Liver (tissue), 9 donors: ENCODE data around the gene AQP9. TPM values are rescaled to one million over a fixed set of nuclear protein-coding genes. Genes with fewer than 3 reads are reported as not detected.

Experiments used
- DNase-seq: peaks from one replicate; pipeline ENCODE4 v3.0.0-alpha.2; 2017; ENCODE audit warnings: low spot score
- H3K27ac ChIP-seq, 2 donors: one replicate each; pipeline ENCODE4 v1.7.0; 2013; ENCODE audit warnings: inconsistent platforms in 2 of 2, low read length in 2 of 2, control low read depth in 1 of 2, low read depth in 1 of 2, mild to moderate bottlenecking in 1 of 2
- H3K27me3 ChIP-seq, 4 donors: one replicate each; pipeline versions ENCODE4 v1.6.1 to v1.7.0; 2013; ENCODE audit warnings: low read length in 3 of 4, inconsistent platforms in 1 of 4, mild to moderate bottlenecking in 1 of 4, moderate library complexity in 1 of 4; ENCODE audit not compliant: control insufficient read depth in 4 of 4, insufficient read depth in 4 of 4
- H3K36me3 ChIP-seq, 4 donors: one replicate each; pipeline versions ENCODE4 v1.6.1 to v1.7.0; 2013; ENCODE audit warnings: low read length in 3 of 4, mild to moderate bottlenecking in 3 of 4, low read depth in 1 of 4, moderate library complexity in 1 of 4; ENCODE audit not compliant: control insufficient read depth in 4 of 4, insufficient read depth in 3 of 4
- H3K4me1 ChIP-seq, 4 donors: one replicate each; pipeline versions ENCODE4 v1.6.1 to v1.7.0; 2013; ENCODE audit warnings: low read length in 3 of 4, mild to moderate bottlenecking in 3 of 4, moderate library complexity in 1 of 4; ENCODE audit not compliant: control insufficient read depth in 4 of 4, insufficient read depth in 4 of 4
- H3K4me3 ChIP-seq, 3 donors: one replicate each; pipeline versions ENCODE4 v1.6.1 to v1.7.0; 2013; ENCODE audit warnings: low read length in 3 of 3, control low read depth in 1 of 3, low read depth in 1 of 3, mild to moderate bottlenecking in 1 of 3
- H3K9ac ChIP-seq, 2 donors: one replicate each; pipeline ENCODE4 v1.7.0; 2013; ENCODE audit warnings: low read length in 2 of 2, mild to moderate bottlenecking in 2 of 2, moderate library complexity in 2 of 2, control low read depth in 1 of 2, low read depth in 1 of 2
- H3K9me3 ChIP-seq, 4 donors: one replicate each; pipeline versions ENCODE4 v1.6.1 to v1.7.0; 2013; ENCODE audit warnings: low read length in 3 of 4; ENCODE audit not compliant: control insufficient read depth in 4 of 4
- CTCF ChIP-seq: fragments of 150-350 bp; IDR thresholded peaks from 2 replicates; pipeline ENCODE4 v1.5.1; 2017; ENCODE audit warnings: improper control_type of control experiment, low read depth, low read length; ENCODE audit not compliant: missing input control
- GABPA ChIP-seq, 2 donors: IDR thresholded peaks in 1 of 2; conservative IDR thresholded peaks in 1 of 2; 2 replicates each; pipeline ENCODE4 v1.6.1; 2016; ENCODE audit warnings: antibody characterized with exemption in 2 of 2, mild to moderate bottlenecking in 1 of 2, moderate library complexity in 1 of 2
- HNF4A ChIP-seq, 2 donors: conservative IDR thresholded peaks; 2 replicates each; pipeline ENCODE4 v1.6.1; 2016; ENCODE audit warnings: antibody characterized with exemption in 2 of 2, mild to moderate bottlenecking in 2 of 2
- HNF4G ChIP-seq: IDR thresholded peaks from 2 replicates; pipeline ENCODE4 v1.6.1; 2016; ENCODE audit warnings: antibody characterized with exemption
- JUND ChIP-seq, 2 donors: IDR thresholded peaks; 2 replicates each; pipeline ENCODE4 v1.6.1; 2016; ENCODE audit warnings: antibody characterized with exemption in 2 of 2
- NR2F2 ChIP-seq: IDR thresholded peaks from 2 replicates; pipeline ENCODE4 v1.6.1; 2016; ENCODE audit warnings: antibody characterized with exemption
- RAD21 ChIP-seq, 2 donors: IDR thresholded peaks; 2 replicates each; pipeline ENCODE4 v1.6.1; 2016; ENCODE audit warnings: antibody characterized with exemption in 2 of 2, mild to moderate bottlenecking in 2 of 2
- REST ChIP-seq: IDR thresholded peaks from 2 replicates; pipeline ENCODE4 v1.6.1; 2016; ENCODE audit warnings: antibody characterized with exemption, mild to moderate bottlenecking
- RXRA ChIP-seq, 2 donors: IDR thresholded peaks; 2 replicates each; pipeline ENCODE4 v1.6.1; 2017 to 2018; ENCODE audit warnings: antibody characterized with exemption in 2 of 2, mild to moderate bottlenecking in 1 of 2
- SP1 ChIP-seq: IDR thresholded peaks from 2 replicates; pipeline ENCODE4 v1.6.1; 2018; ENCODE audit warnings: antibody characterized with exemption, mild to moderate bottlenecking
- TAF1 ChIP-seq: conservative IDR thresholded peaks from 2 replicates; pipeline ENCODE4 v1.6.1; 2016; ENCODE audit warnings: antibody characterized with exemption, mild to moderate bottlenecking
- WGBS: extraction: QIAGEN DNeasy Blood & Tissue Kit; methylation state at CpG from one replicate; pipeline ENCODE4 v1.1.7; 2013; 5-methylcytosine and 5-hydroxymethylcytosine counted together
- polyA plus RNA-seq, 2 donors: library from polyadenylated mRNA; stranded (reverse) in 1 of 2; unstranded in 1 of 2; fragments of 200-250 nt in 1 of 2; fragments of >200 nt in 1 of 2; fragmentation: Nextera tagmentation in 1 of 2; extraction: Ambion mirVana in 1 of 2; gene quantifications; one replicate each; pipeline versions ENCODE4 v1.2.1 to v1.2.3, GENCODE V29; 2013 to 2015
- total RNA-seq, 2 donors: library from RNA; depleted of rRNA; stranded (reverse); fragments of >200 nt; gene quantifications; one replicate each; pipeline ENCODE4 v1.2.3, GENCODE V29; 2014
- TF ChIP-seq, protein P1 (sequence below): IDR thresholded peaks from 2 replicates; pipeline ENCODE4 v1.6.1; 2016; ENCODE audit warnings: antibody characterized with exemption
- TF ChIP-seq, protein P2 (sequence below): IDR thresholded peaks from 2 replicates; pipeline ENCODE4 v1.6.1; 2016; ENCODE audit warnings: antibody characterized with exemption
- donor health status: healthy.
- donor health status: healthy.
- donor health status: healthy.
- donor health status: healthy.
- donor health status: healthy.

AQP9 gene
- total and polyA plus RNA-seq, 4 donors, result 1.4 to 111 (median 86.6) TPM

- TF ChIP-seq HNF4A (conservative IDR thresholded peaks at IDR 0.05) (peak; percentile 33 to 35), RXRA (IDR thresholded peaks at IDR 0.05) (peak; percentile 13 to 19), JUND (IDR thresholded peaks at IDR 0.05) (no peak)
- H3K4me3 ChIP-seq, result no peak overlapping the region
- H3K27ac ChIP-seq, result no peak overlapping the region
- DNase-seq, result no peak
- no peaks in the 10 kb centered on the region for H3K9me3 ChIP-seq
- peaks cover 0 to 10% (median 4%) of the 10 kb centered on the region in 4 donors for H3K4me1 ChIP-seq
- H3K36me3 ChIP-seq, result no peaks in the 10 kb centered on the region
- no peak overlapping the region for H3K9ac ChIP-seq
- H3K27me3 ChIP-seq, result no peaks in the 10 kb centered on the region
- WGBS, result 49% methylated on average over 5 of the region's 5 CpGs
These were observed 75.6 kb downstream of the AQP9 start for GRCh38 chr15:58213587-58214338.

DNA sequence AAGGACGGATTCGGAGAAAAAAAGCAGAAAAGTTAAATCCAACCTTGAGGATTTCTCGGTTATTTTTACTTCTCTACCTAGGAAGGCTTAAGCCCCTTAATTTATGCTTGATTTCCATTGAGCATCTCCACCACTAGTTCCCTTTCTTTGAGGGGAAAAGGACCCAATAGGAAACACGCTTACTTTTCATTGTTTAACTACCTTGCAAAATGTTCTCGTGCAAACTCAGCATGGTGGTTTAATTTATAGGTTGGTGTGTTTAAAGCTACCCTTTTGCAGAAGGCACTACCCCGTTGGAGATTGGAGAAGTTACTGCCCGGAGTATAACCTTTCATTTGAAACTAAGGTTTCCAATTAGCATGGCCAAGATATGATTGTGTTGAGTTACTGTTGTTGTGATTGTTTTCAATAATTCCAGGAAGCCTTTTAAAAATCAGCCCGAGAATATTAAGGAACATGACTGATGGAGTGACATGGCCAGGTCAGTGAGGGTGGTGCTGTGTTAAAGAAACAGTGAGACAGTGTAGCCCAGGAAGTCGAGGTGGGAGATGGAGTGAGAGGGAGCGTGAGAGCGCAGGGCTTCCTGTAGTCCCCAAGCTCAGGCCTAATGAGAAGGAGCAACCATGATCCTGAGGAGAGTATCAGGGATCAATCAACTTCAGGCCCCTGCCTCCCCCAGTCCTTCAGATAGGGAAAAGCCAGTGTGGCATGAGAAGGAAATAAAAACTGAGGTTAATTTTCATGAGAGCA is 76.6 kb downstream of the AQP9 start:
- no peaks in the 10 kb centered on the region for H3K27me3 ChIP-seq
- no peak overlapping the region for H3K9ac ChIP-seq
- WGBS, result 84% methylated on average over 11 of the region's 11 CpGs
- no peak for TF ChIP-seq RXRA (IDR thresholded peaks at IDR 0.05)
- TF ChIP-seq CTCF, result no peak
- TF ChIP-seq SP1, result no peak
- TF ChIP-seq TAF1, result no peak
- TF ChIP-seq HNF4A (conservative IDR thresholded peaks at IDR 0.05), result no peak
- TF ChIP-seq RAD21 (IDR thresholded peaks at IDR 0.05), result no peak
- TF ChIP-seq REST, result no peak
- no peak overlapping the region for H3K27ac ChIP-seq
- H3K36me3 ChIP-seq, result no peaks in the 10 kb centered on the region
- H3K4me1 ChIP-seq, result peaks cover 0 to 10% (median 4%) of the 10 kb centered on the region in 4 donors
- no peaks in the 10 kb centered on the region for H3K9me3 ChIP-seq
- H3K4me3 ChIP-seq, result no peak overlapping the region
- no peak for DNase-seq

DNA sequence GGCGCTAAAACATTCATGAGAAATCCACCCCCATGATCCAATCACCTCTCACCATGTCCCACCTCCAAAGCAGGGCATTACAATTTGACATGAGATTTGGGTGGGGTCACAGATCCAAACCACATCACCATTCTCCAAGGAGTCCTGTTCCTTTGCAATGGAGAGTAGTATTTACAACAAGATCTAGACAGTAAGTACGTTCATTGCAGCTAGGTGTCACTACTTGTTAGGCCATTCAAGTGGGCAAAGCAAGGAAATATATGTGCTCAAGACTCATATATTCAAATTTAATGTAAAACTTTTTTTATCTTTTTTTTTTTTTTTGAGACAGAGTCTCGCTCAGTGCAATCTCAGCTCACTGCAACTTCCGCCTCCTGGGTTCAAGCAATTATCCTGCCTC is 79.3 kb downstream of the AQP9 start:
- DNase-seq, result no peak
- 98% methylated on average over 4 of the region's 4 CpGs for WGBS
- Histone ChIP-seq H3K27me3 (no peaks in the 10 kb centered on the region), H3K36me3 (no peaks in the 10 kb centered on the region), H3K4me1 (peaks cover 0 to 10% (median 4%) of the 10 kb centered on the region in 4 donors), H3K4me3 (no peak overlapping the region), H3K9ac (no peak overlapping the region), H3K27ac (no peak overlapping the region), H3K9me3 (no peaks in the 10 kb centered on the region)
- TF ChIP-seq JUND (IDR thresholded peaks at IDR 0.05) (no peak), HNF4G (no peak), GABPA (IDR thresholded peaks at IDR 0.05 in 1 of 2, conservative IDR thresholded peaks at IDR 0.05 in 1 of 2) (no peak), NR2F2 (no peak), HNF4A (conservative IDR thresholded peaks at IDR 0.05) (no peak), RAD21 (IDR thresholded peaks at IDR 0.05) (no peak), TAF1 (no peak), RXRA (IDR thresholded peaks at IDR 0.05) (no peak), SP1 (no peak), CTCF (no peak)
- TF ChIP-seq, protein P1, sequence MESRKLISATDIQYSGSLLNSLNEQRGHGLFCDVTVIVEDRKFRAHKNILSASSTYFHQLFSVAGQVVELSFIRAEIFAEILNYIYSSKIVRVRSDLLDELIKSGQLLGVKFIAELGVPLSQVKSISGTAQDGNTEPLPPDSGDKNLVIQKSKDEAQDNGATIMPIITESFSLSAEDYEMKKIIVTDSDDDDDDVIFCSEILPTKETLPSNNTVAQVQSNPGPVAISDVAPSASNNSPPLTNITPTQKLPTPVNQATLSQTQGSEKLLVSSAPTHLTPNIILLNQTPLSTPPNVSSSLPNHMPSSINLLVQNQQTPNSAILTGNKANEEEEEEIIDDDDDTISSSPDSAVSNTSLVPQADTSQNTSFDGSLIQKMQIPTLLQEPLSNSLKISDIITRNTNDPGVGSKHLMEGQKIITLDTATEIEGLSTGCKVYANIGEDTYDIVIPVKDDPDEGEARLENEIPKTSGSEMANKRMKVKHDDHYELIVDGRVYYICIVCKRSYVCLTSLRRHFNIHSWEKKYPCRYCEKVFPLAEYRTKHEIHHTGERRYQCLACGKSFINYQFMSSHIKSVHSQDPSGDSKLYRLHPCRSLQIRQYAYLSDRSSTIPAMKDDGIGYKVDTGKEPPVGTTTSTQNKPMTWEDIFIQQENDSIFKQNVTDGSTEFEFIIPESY, result no peak
- TF ChIP-seq, protein P2, sequence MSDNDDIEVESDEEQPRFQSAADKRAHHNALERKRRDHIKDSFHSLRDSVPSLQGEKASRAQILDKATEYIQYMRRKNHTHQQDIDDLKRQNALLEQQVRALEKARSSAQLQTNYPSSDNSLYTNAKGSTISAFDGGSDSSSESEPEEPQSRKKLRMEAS, result no peak
